Measurements from ENCODE around the gene KAZN. TPM values are rescaled to one million over a fixed set of nuclear protein-coding genes. Genes with fewer than 3 reads are reported as not detected.

The KAZN gene
- total and polyA plus RNA-seq, 8 donors, result 1.2 to 50.7 (median 6.8) TPM

DNA sequence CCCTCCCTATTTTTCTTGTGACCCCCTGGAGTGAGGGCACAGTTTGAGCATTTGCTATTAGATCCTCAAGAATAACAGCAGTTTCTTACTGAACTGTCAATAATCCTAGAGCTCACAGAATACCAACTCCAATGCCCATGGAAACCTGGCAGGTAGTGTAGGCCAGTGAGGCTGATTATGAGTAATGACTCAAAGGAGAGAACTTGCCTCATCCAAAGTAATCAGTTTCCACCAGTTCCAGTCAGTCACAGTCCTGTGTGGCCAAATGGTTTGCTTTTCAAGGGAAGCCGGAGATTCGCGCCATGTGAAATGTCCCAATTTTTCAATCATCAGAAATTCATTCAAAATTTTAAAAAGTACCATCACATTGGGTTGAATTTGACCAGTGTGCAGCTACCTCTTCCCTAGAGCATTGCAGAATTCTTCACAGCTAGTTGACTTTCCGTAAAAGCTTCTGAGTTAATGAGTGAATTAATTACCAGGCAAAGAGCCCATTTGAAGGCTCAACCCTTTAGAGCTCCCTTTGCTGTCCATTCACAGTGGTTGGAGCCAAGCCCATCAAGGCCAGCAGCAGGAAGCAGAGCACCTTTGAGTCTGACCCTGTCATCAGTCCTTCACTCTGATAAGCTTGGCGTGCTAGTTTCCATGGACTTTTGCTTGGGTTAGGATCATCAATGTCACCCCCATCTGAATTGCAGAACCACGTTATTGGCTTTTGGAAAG is 170.3 kb downstream of the KAZN start:
- Histone ChIP-seq H3K36me3 (no peaks in the 10 kb centered on the region), H3K4me1 (no peaks in the 10 kb centered on the region), H3K27ac (no peak overlapping the region), H3K9me3 (no peaks in the 10 kb centered on the region), H3K4me3 (no peak overlapping the region), H3K27me3 (peaks cover 0 to 4% (median 0%) of the 10 kb centered on the region in 3 donors)
- intact Hi-C loops (cut with DNase I; ENCODE audit: low total_unique reads), result no loop called here
- WGBS, 5 donors, result 87 to 89% (median 88%) methylated on average over 6 of the region's 6 CpGs
- TF ChIP-seq EP300 (IDR thresholded peaks at IDR 0.05) (no peak), POLR2A (IDR thresholded peaks at IDR 0.05) (no peak)
- TF ChIP-seq, protein P1, sequence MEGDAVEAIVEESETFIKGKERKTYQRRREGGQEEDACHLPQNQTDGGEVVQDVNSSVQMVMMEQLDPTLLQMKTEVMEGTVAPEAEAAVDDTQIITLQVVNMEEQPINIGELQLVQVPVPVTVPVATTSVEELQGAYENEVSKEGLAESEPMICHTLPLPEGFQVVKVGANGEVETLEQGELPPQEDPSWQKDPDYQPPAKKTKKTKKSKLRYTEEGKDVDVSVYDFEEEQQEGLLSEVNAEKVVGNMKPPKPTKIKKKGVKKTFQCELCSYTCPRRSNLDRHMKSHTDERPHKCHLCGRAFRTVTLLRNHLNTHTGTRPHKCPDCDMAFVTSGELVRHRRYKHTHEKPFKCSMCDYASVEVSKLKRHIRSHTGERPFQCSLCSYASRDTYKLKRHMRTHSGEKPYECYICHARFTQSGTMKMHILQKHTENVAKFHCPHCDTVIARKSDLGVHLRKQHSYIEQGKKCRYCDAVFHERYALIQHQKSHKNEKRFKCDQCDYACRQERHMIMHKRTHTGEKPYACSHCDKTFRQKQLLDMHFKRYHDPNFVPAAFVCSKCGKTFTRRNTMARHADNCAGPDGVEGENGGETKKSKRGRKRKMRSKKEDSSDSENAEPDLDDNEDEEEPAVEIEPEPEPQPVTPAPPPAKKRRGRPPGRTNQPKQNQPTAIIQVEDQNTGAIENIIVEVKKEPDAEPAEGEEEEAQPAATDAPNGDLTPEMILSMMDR (IDR thresholded peaks at IDR 0.05), result no peak
- no peak for DNase-seq

- TF ChIP-seq, protein P1 (IDR thresholded peaks at IDR 0.05), result no peak
- TF ChIP-seq EP300 (IDR thresholded peaks at IDR 0.05), result no peak
- no peak for TF ChIP-seq POLR2A (IDR thresholded peaks at IDR 0.05)
- no peak for TF ChIP-seq POLR2AphosphoS5 (IDR thresholded peaks at IDR 0.05)
- Histone ChIP-seq H3K4me3 (no peak overlapping the region), H3K27ac (no peak overlapping the region), H3K36me3 (no peaks in the 10 kb centered on the region), H3K4me1 (no peaks in the 10 kb centered on the region), H3K9me3 (no peaks in the 10 kb centered on the region), H3K27me3 (peaks cover 0 to 4% (median 0%) of the 10 kb centered on the region in 3 donors)
- no peak for DNase-seq
- intact Hi-C loops (cut with DNase I; ENCODE audit: low total_unique reads), result no loop called here
- WGBS, 5 donors, result 85 to 96% (median 89%) methylated on average over 12 of the region's 12 CpGs
Measured at GRCh38 chr1:14769486-14770274, 171.2 kb downstream of the KAZN start.

DNA sequence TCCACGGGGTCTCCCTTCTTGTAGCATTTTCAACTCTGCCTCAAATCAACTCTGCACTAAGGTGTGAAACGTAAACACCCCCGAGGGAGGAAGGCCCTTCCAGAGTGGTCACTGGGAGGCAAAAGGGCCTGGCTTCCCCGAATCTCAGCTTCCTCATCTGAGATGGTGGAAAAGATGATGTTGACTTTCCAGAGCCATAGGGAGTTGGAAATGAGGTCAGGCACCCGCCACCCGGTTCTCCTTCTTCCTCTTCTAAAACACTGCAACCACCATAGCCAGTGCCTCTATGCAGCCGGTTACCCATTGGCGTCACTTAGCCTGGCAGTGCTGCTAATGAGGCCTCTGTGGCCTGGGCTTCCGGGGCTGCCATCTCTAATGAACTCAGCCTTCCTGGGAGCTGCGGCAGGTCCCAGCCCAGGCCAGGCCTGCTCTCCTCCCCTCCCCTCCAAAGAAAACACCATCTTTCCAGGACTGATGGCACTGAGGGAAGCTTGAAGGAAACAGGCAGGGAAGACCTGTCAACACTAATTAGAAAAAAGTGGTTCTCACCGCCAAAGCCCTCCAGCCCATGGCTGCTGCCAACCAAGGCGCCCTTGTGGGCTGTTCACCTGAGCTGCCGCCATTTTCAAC is 175.0 kb downstream of the KAZN start:
- DNase-seq, result no peak
- WGBS, 5 donors, result 84 to 92% (median 86%) methylated on average over 11 to 13 of the region's 13 CpGs

DNA sequence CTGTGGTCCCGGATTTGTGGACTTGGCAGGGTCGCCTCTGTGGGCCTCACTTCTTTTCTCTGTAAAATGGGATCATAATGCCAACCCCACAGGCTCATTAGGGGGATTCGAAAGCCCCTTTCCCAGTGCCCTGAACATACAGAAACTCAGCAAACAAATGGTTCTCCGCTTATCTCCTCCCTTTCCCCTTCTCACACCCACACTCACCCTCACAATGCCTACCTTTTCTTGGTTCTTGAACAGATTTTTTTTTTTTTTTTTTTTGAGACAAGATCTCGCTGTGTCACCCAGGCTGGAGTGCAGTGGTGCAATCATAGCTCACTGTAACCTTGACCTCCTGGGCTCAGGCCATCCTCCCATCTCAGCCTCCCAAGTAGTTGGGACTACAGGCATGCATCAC is 175.7 kb downstream of the KAZN start:
- Histone ChIP-seq H3K9me3 (no peaks in the 10 kb centered on the region), H3K27me3 (no peaks in the 10 kb centered on the region), H3K27ac (no peak overlapping the region), H3K4me3 (no peak overlapping the region), H3K36me3 (no peaks in the 10 kb centered on the region), H3K4me1 (no peaks in the 10 kb centered on the region)
- DNase-seq, result no peak
- TF ChIP-seq EP300 (IDR thresholded peaks at IDR 0.05) (no peak), POLR2A (IDR thresholded peaks at IDR 0.05) (no peak)
- TF ChIP-seq, protein P1 (IDR thresholded peaks at IDR 0.05), result no peak
- intact Hi-C loops (cut with DNase I; ENCODE audit: low total_unique reads), result no loop called here
- WGBS, 5 donors, result 77 to 91% (median 87%) methylated on average over 5 of the region's 5 CpGs

More for the DNA sequence above, 175.0 kb downstream of the KAZN start:
- intact Hi-C loops (cut with DNase I; ENCODE audit: low total_unique reads), result no loop called here
- H3K4me3 ChIP-seq, result no peak overlapping the region
- no peaks in the 10 kb centered on the region for H3K4me1 ChIP-seq
- H3K27me3 ChIP-seq, result no peaks in the 10 kb centered on the region
- no peak overlapping the region for H3K27ac ChIP-seq
- no peak for TF ChIP-seq EP300 (IDR thresholded peaks at IDR 0.05)
- TF ChIP-seq POLR2A (IDR thresholded peaks at IDR 0.05), result no peak
- TF ChIP-seq, protein P1 (IDR thresholded peaks at IDR 0.05), result no peak
- no peak for TF ChIP-seq POLR2AphosphoS5 (IDR thresholded peaks at IDR 0.05)
- no peaks in the 10 kb centered on the region for H3K36me3 ChIP-seq
- no peaks in the 10 kb centered on the region for H3K9me3 ChIP-seq
